HEK293 (cell line): ENCODE results near the gene OR52E1.

Experiments
- CTCF ChIA-PET: fragments of 350-600 bp; formaldehyde crosslinking; extraction: SDS; loops from one replicate; lab custom pipeline; 2021; ENCODE audit warnings: antibody characterized with exemption; lab: Yijun Ruan, JAX
- POLR2A ChIA-PET: fragments of 300-600 bp; formaldehyde crosslinking; extraction: SDS; loops from one replicate; lab custom pipeline; 2020; ENCODE audit warnings: antibody characterized with exemption, inconsistent platforms; lab: Yijun Ruan, JAX
- H3K27ac ChIP-seq: fragments of 200-500 bp; sonication (Bioruptor generic); 2 replicates; pipeline ENCODE4 v1.5.1; 2014; ENCODE audit warnings: low read depth, low read length, control low read depth, inconsistent platforms; ENCODE audit errors: extremely low read depth
- H3K36me3 ChIP-seq, 2 experiments: fragments of 200-500 bp in 1 of 2; sonication (Bioruptor generic) in 1 of 2; 1 replicate in 1 of 2; 2 replicates in 1 of 2; pipeline ENCODE4 v1.5.1; 2014 to 2017; ENCODE audit warnings: inconsistent platforms in 2 of 2, low read length in 2 of 2; ENCODE audit not compliant: control insufficient read depth in 2 of 2, insufficient read depth in 1 of 2
- H3K4me1 ChIP-seq: fragments of 200-500 bp; sonication (Bioruptor generic); 2 replicates; pipeline ENCODE4 v1.5.1; 2014; ENCODE audit warnings: mild to moderate bottlenecking, low read length, inconsistent platforms; ENCODE audit not compliant: control insufficient read depth, insufficient read depth
- H3K4me3 ChIP-seq: 2 replicates; pipeline ENCODE4 v1.5.1; 2011; ENCODE audit warnings: low read depth, mild to moderate bottlenecking, control low read depth, low read length, moderate library complexity
- H3K9me3 ChIP-seq: fragments of 200-500 bp; sonication (Bioruptor generic); 2 replicates; pipeline ENCODE4 v1.5.1; 2014; ENCODE audit warnings: low read depth, low read length, inconsistent platforms; ENCODE audit not compliant: control insufficient read depth, insufficient read depth
- HOXC10 ChIP-seq: sonication (generic); formaldehyde crosslinking; IDR thresholded peaks from 2 replicates; pipeline ENCODE4 v1.8.1; 2023; ENCODE audit warnings: mild to moderate bottlenecking, missing genetic modification reagents
- INSM2 ChIP-seq: fragments of 450-650 bp; formaldehyde crosslinking; IDR thresholded peaks from 2 replicates; pipeline ENCODE4 v1.5.1; 2016; ENCODE audit warnings: missing biosample characterization, missing genetic modification characterization
- KLF7 ChIP-seq: fragments of 450-650 bp; formaldehyde crosslinking; IDR thresholded peaks from 2 replicates; pipeline ENCODE4 v1.5.1; 2016; ENCODE audit warnings: missing biosample characterization, missing genetic modification characterization, borderline replicate concordance
- PRDM1 ChIP-seq: fragments of 450-650 bp; formaldehyde crosslinking; IDR thresholded peaks from 2 replicates; pipeline ENCODE4; 2016; ENCODE audit warnings: missing biosample characterization, missing genetic modification characterization
- RBAK ChIP-seq: fragments of 450-650 bp; formaldehyde crosslinking; IDR thresholded peaks from 2 replicates; pipeline ENCODE4 v1.5.1; 2016; ENCODE audit warnings: missing biosample characterization, missing genetic modification characterization
- REST ChIP-seq: fragments of 450-650 bp; formaldehyde crosslinking; IDR thresholded peaks from 2 replicates; pipeline ENCODE4 v1.5.1; 2016; ENCODE audit warnings: missing biosample characterization, missing genetic modification characterization
- SALL2 ChIP-seq: fragments of 450-650 bp; formaldehyde crosslinking; IDR thresholded peaks from 2 replicates; pipeline ENCODE4 v1.5.0; 2017; ENCODE audit warnings: missing biosample characterization, mild to moderate bottlenecking, missing genetic modification characterization, borderline replicate concordance
- SP7 ChIP-seq: fragments of 450-650 bp; formaldehyde crosslinking; IDR thresholded peaks from 2 replicates; pipeline ENCODE4 v1.5.1; 2016; ENCODE audit warnings: missing biosample characterization, missing genetic modification characterization
- YY1 ChIP-seq: fragments of 450-650 bp; formaldehyde crosslinking; IDR thresholded peaks from 2 replicates; pipeline ENCODE4 v1.5.1; 2018; ENCODE audit warnings: missing biosample characterization, missing genetic modification characterization
- ZBTB17 ChIP-seq: fragments of 450-650 bp; formaldehyde crosslinking; IDR thresholded peaks from 2 replicates; pipeline ENCODE4 v1.5.1; 2016; ENCODE audit warnings: missing biosample characterization, missing genetic modification characterization
- ZFHX2 ChIP-seq: fragments of 450-650 bp; formaldehyde crosslinking; conservative IDR thresholded peaks from 2 replicates; pipeline ENCODE4 v1.5.1; 2016; ENCODE audit warnings: missing biosample characterization, missing genetic modification characterization
- ZFP41 ChIP-seq: fragments of 450-650 bp; formaldehyde crosslinking; IDR thresholded peaks from 2 replicates; pipeline ENCODE4 v1.5.1; 2016; ENCODE audit warnings: missing biosample characterization, missing genetic modification characterization, borderline replicate concordance
- ZIC2 ChIP-seq: fragments of 450-650 bp; formaldehyde crosslinking; IDR thresholded peaks from 2 replicates; pipeline ENCODE4 v1.5.1; 2016; ENCODE audit warnings: missing biosample characterization, missing genetic modification characterization
- ZNF169 ChIP-seq: fragments of 450-650 bp; formaldehyde crosslinking; IDR thresholded peaks from 2 replicates; pipeline ENCODE4 v1.5.1; 2016; ENCODE audit warnings: missing biosample characterization, missing genetic modification characterization
- ZNF214 ChIP-seq: fragments of 450-650 bp; formaldehyde crosslinking; IDR thresholded peaks from 2 replicates; pipeline ENCODE4 v1.5.1; 2017; ENCODE audit warnings: missing biosample characterization, mild to moderate bottlenecking, missing genetic modification characterization, borderline replicate concordance
- ZNF501 ChIP-seq: fragments of 450-650 bp; formaldehyde crosslinking; IDR thresholded peaks from 2 replicates; pipeline ENCODE4 v1.5.1; 2016; ENCODE audit warnings: missing biosample characterization, missing genetic modification characterization
- ZNF529 ChIP-seq: fragments of 450-650 bp; formaldehyde crosslinking; IDR thresholded peaks from 2 replicates; pipeline ENCODE4 v1.5.1; 2017; ENCODE audit warnings: missing genetic modification characterization, missing biosample characterization; ENCODE audit not compliant: insufficient replicate concordance
- ZNF585B ChIP-seq: fragments of 450-650 bp; formaldehyde crosslinking; IDR thresholded peaks from 2 replicates; pipeline ENCODE4 v1.5.1; 2016; ENCODE audit warnings: missing biosample characterization, missing genetic modification characterization
- ZNF621 ChIP-seq: fragments of 450-650 bp; formaldehyde crosslinking; IDR thresholded peaks from 2 replicates; pipeline ENCODE4 v1.5.1; 2017; ENCODE audit warnings: missing biosample characterization, missing genetic modification characterization
- ZNF623 ChIP-seq: fragments of 450-650 bp; formaldehyde crosslinking; IDR thresholded peaks from 2 replicates; pipeline ENCODE4 v1.5.1; 2016; ENCODE audit warnings: missing biosample characterization, missing genetic modification characterization
- ZNF768 ChIP-seq: fragments of 450-650 bp; formaldehyde crosslinking; IDR thresholded peaks from 2 replicates; pipeline ENCODE4 v1.5.1; 2018; ENCODE audit warnings: missing biosample characterization, mild to moderate bottlenecking, missing genetic modification characterization
- ZSCAN16 ChIP-seq: fragments of 450-650 bp; formaldehyde crosslinking; IDR thresholded peaks from 2 replicates; pipeline ENCODE4 v1.5.1; 2016; ENCODE audit warnings: missing biosample characterization, missing genetic modification characterization

Gene OR52E1

DNA sequence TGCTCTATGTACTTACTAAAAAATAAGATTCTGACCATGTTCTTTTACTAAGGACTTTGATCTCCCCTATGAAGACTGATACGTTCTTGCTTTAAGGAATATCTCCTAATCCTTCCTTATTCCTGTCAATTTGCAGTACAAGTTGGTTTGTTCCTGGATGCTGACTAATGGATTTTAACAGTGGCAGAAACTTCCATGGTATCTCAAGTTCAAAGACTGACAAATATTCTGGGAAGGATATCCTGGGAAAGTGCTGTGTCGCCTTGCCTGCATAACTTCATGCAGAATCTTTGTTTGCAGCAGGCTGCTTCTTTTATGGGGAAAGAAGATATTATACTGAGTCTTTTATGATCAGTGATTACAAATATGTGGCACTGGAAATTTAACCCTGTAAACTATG lies 31.4 kb upstream of the OR52E1 start:
- no peaks in the 10 kb centered on the region for H3K36me3 ChIP-seq
- CTCF ChIA-PET, result interaction anchor here (0.7 kb wide), 1 partner anchor 14 kb away, joined by 8 read pairs; no protein-coding TSS in a partner anchor
- no peak overlapping the region for H3K4me3 ChIP-seq
- TF ChIP-seq ZNF501 (tag by site-specific recombination) (no peak), ZBTB17 (tag by site-specific recombination) (no peak), ZNF529 (tag by site-specific recombination) (no peak), ZNF623 (tag by site-specific recombination) (no peak), HOXC10 (CRISPR knock-in tag) (no peak), PRDM1 (tag by site-specific recombination) (no peak)
- H3K4me1 ChIP-seq, result no peaks in the 10 kb centered on the region
- H3K9me3 ChIP-seq, result no peaks in the 10 kb centered on the region
- POLR2A ChIA-PET, result no interaction called here
- H3K27ac ChIP-seq, result no peak overlapping the region

DNA sequence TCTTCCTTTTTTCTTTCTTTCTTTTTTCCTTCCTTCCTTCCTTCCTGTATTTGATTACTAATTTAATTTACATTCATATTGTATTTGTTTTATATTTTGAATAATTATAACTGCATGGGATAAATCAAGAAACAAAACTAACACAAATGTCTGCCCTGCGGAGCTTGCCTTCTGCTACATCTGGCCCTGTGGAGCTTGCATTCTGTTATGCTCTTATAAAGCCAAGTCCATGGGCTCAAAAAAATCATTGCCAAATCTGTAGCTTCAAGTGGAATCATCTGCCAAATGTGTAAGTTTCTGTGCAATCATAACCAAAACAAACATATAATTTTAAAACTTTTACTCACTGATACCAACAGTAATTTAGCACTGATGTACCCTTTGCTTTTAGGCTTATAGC lies 31.0 kb upstream of the OR52E1 start:
- Histone ChIP-seq H3K4me1 (no peaks in the 10 kb centered on the region), H3K36me3 (no peaks in the 10 kb centered on the region), H3K4me3 (no peak overlapping the region), H3K9me3 (no peaks in the 10 kb centered on the region), H3K27ac (no peak overlapping the region)
- POLR2A ChIA-PET, result no interaction called here
- CTCF ChIA-PET, result interaction anchor here (0.7 kb wide), 1 partner anchor 14 kb away, joined by 8 read pairs; no protein-coding TSS in a partner anchor
- TF ChIP-seq ZFHX2 (tag by site-specific recombination) (no peak), SALL2 (tag by site-specific recombination) (no peak), ZFP41 (tag by site-specific recombination) (no peak), RBAK (tag by site-specific recombination) (no peak), ZNF214 (tag by site-specific recombination) (no peak), YY1 (tag by site-specific recombination) (no peak), ZNF585B (tag by site-specific recombination) (no peak), ZNF768 (tag by site-specific recombination) (no peak), KLF7 (tag by site-specific recombination) (no peak), ZIC2 (tag by site-specific recombination) (no peak), REST (tag by site-specific recombination) (no peak), ZNF169 (tag by site-specific recombination) (no peak), ZSCAN16 (tag by site-specific recombination) (no peak), SP7 (tag by site-specific recombination) (no peak), INSM2 (tag by site-specific recombination) (no peak), ZNF621 (no peak)
